Stimulated activated CD4-positive, alpha-beta T cell treated with anti-CD3 and anti-CD28 coated beads, Interleukin-15, amount 100 ng/mL, for 1 hour (primary cell): ENCODE results near the gene HACL1.
"Not testable (repeated sequence)": the region's sequence is repeated elsewhere in the genome, so short reads cannot be mapped to it uniquely, and the experiment has no call there.

Source experiments
- DNase-seq, 2 donors: peaks; one replicate each; pipeline ENCODE4 v3.0.0-alpha.2; 2020; ENCODE audit warnings: low read depth in 1 of 2, low spot score in 1 of 2

The HACL1 gene

DNA sequence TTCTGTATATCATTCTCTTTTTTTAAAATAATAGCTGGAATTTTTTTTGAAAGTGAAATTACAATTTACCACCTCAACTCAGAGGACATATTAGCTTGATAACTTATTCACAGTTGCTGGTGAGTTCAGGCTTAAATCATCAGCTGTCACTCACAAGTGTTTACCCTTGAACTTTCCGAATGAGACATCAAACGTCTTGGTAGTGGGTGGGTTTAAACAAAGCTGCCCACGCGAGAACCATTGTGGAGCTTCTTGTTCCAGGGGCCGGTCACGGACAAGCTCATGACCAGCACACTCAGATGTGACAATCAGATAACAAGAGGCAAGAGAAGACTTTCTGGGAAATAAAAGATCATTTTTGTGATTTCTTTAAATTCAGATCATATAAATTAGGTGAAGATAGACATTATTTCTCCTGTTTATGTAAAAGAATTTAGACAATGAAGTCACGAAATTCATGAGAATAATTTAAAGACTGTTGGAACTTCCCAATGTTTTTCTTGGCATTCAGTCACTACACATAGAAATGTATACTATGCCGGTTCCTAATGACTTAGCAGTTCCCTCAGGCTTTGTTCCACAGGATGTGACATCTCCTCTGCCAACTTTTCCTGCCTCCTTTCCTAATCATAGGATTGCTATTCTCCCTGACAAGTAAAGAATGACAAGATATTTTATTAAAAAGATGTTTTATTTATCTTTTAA is 29.4 kb upstream of the HACL1 start:
- no peak for DNase-seq

GRCh38 chr3:15629860-15630597 is 28.7 kb upstream of the HACL1 start:
- peak in 1 of 2 donors; percentile 29 for DNase-seq

DNA sequence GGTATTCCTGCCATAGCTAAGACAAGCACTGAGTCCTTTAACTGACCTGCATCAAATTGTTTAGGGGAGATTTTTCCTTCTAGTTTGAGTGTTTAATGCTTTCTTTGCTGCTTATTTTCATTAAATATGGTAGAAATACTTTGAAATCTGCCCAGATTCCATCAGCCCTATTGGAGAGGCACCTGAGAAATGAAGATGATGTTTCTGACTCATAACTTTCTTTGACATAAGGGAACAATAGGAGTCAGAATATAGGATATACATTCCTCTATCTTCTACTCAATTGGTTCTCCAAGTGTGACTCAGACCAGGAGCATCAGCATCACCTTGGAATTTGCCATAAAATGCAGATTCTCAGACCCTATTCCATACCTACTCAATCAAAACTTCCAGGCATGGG is 27.6 kb upstream of the HACL1 start:
- no peak for DNase-seq

- DNase-seq = no peak
Measured at GRCh38 chr3:15623535-15624440, 22.4 kb upstream of the HACL1 start.

GRCh38 chr3:15619659-15620464 is 18.5 kb upstream of the HACL1 start:
- DNase-seq = not testable (repeated sequence)

DNA sequence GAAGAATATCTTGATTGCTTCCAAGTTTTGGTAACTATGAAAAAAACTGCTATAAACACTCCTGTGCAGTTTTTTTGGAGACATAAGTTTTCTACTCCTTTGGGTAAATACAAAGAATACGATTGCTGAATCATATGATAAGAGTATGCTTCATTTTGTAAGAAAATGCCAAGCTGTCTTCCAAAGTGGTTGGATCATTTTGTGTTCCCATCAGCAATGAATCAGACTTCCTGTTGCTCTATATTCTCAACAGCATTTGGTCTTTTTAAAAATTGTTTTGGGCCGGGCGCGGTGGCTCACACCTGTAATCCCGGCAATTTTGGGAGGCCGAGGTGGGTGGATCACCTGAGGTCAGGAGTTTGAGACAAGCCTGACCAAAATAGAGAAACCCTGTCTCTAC is 14.7 kb upstream of the HACL1 start:
- DNase-seq = no peak

GRCh38 chr3:15614958-15615357 is 13.6 kb upstream of the HACL1 start:
- no peak for DNase-seq

DNA sequence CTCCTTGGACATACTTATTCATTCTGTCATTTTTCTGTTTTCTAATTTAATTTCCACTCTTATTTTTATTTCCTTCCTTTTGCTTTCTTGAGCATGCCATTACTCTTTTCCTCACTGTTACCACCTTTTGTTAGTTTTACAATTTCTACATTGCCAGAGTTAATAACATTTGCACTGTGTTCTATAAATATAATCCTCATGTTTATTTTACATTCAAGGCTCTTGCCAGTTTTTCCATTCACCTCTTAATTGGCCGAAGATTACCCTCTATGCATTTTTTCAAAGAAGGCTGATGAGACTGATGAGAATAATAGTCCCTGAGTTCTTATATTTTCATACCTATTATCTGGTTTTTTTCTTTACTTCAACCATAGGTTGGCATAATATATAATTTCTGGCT is 10.6 kb upstream of the HACL1 start:
- DNase-seq = no peak

DNA sequence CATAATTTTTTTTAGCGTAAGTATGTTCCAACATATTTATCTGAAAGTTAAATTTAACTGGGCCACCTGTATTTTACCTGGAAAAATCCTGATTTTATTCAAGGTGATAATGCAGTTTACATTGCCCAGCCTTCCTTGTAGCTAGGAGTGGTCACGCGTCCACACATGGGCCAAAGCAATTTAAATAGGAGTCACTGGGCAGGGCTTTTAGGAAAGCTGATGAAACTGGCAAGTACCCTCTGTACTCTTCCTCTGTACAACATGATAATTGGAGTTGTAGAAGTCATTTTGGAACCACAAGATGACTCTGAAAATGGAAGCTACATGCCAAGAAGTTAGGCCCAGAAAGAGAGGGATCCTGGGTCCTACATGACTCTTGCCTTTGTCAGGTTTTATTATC is 9.6 kb upstream of the HACL1 start:
- no peak for DNase-seq

DNA sequence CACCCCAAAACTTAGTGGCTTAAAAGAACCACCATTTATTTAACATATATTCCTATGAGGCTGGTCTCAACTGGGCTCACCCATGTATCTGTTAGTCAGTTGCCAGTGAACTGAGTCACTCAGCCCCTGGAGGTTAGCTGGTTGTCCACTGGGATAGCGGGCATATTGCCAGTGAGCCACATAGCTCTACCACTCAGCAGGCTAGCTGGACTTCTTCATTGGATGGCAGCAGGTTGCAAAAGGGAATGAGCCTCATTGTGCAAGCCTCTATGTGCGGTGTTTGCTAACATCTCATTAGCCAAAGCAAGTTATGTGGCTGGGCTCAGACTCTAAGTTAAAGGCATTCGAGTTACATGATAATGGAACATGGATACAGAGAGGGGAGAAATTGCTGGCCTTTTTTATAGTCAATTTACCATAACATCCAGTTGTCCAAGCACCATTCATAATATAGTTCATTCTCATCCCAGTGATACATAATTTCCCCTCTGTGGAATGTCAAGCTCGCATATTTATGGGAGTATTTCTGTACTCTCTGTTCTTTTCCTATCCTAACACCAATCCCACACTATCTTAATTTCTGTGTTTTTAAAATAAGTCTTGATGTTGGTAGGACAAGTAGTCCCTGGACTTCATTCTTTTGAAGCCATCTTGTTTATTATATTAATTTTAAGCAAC is 8.9 kb upstream of the HACL1 start:
- no peak for DNase-seq

- DNase-seq = no peak
Measured at GRCh38 chr3:15606434-15606891, 5.1 kb upstream of the HACL1 start.

GRCh38 chr3:15604584-15604983 is 3.2 kb upstream of the HACL1 start:
- DNase-seq = not testable (repeated sequence)

DNA sequence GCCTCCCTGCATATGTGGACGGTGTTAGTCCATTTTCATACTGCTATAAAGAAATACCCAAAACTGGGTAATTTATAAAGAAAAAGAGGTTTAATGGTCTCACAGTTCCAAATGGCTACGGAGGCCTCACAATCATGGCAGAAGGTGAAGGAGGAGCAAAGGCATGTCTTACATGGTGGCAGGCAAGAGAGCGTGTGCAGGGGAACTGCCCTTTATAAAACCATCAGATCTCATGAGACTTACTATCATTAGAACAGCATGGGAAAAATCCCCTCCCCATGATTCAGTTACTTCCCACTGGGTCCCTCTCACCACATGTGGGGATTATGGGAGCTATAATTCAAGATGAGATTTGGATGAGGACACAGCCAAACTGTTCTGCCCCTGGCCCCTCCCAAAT is 1.4 kb upstream of the HACL1 start:
- not testable (repeated sequence) for DNase-seq

DNA sequence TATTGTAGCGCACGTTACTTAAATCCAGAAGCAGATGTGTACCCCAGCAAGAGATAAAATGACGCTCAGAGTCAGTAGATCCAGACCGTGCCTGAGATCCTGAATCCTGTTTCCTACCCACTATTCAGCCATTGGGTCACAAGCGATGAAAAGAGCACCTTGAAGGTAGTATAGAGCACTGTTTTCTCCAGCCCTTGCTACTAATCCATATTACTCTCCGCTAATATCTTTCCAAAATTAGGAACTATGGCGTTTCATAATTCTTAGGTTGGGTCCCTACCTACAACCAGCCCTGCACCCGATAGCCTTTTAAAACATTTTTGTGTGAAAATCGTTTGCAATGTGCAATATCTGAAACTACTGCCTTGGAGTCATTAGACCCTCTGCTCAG is 772 bp upstream of the HACL1 start:
- DNase-seq = no peak

DNA sequence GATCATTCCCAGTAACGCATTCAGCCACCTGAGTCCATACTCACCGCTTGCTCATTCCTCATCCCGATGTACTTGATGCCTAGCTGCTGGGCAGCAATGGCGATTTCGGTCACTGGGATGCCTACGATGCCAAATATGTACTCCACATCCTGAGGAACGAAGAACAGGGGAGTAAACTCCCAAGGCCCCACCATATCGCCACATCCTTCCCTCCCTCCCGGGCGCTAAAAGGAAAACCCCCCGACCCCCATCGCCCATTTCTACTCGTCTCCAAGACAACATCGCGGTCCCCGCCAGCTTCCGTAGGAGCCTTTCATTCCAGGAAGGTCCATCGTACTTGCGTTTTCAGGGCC is 347 bp downstream of the HACL1 start:
- DNase-seq = no peak

GRCh38 chr3:15595955-15596354 is 5.4 kb downstream of the HACL1 start:
- no peak for DNase-seq

DNA sequence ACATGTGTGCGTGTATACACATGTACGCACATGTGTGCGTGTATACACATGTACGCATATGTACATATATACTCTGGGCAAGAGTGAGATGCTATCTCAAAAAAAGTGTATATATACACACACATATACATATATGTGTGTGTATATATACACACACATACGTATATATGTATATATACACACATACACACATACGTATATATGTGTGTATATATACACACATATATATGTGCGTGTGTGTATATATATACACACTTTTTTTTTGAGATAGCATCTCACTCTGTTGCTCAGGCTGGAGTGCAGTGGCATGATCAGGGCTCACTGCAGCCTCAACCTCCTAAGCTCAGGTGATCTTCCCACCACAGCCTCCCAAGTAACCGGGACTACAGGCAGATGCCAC is 8.4 kb downstream of the HACL1 start:
- DNase-seq = no peak

DNA sequence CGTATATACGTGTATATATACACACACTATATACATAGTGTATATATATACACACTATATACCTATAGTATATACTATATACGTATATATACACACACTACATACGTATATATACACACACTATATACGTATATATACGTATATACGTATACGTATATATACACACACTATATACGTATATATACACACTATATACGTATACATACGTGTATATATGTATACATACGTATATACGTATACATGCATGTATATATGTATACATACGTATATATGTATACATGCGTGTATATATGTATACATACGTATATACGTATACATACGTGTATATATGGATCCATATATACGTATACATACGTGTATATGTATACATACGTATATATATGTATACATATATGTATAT is 9.4 kb downstream of the HACL1 start:
- no peak for DNase-seq

GRCh38 chr3:15591242-15591641 is 10.1 kb downstream of the HACL1 start:
- DNase-seq = no peak

DNA sequence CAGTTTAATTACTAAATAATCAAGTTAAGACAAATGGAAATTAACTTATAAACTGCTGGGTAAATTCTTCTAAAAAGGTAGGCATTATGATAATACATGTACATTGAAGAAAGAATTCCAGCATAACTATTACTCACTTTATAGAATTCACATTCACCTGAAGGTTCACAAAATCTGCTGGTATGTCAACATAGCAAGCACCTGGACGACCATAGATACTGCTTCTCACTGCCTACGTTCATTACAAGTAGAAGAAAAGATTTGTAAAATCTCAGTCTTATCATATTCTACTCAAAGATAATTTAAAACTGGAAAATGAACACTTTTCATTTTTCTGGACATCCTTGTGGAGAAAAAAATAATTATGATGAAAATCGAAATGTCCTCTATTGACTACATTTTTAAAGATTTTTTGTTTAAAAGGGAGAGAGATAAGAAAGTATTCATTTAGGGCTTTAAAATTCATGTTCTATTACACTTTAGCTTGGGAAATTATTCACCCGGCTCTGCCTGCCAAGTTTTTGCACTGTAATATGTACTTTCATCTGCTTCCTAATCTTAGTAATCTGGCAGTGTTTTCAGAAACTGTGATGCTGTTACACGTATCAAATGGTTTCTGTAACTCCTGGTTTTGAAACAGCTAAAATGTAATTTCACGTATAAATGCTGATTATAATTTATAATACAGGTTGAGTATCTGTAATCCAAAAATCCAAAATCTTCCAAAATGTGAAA is 16.1 kb downstream of the HACL1 start:
- no peak for DNase-seq
